Peyer's patch (tissue), 4 donors: Measurements from ENCODE around the gene NDUFS4. TPM values are rescaled to one million over a fixed set of nuclear protein-coding genes. Genes with fewer than 3 reads are reported as not detected.

Experiments
- DNase-seq, 3 donors: peaks; one replicate each; pipeline ENCODE4 v3.0.0-alpha.2; 2017 to 2019
- H3K27ac ChIP-seq, 4 donors: fragments of 200-600 bp; sonication (generic); one replicate each; pipeline ENCODE4 v1.5.1; 2016 to 2019
- H3K27me3 ChIP-seq, 2 donors: fragments of 200-600 bp; sonication (generic); one replicate each; pipeline ENCODE4 v1.5.1; 2019
- H3K36me3 ChIP-seq, 3 donors: fragments of 200-600 bp; sonication (generic); one replicate each; pipeline ENCODE4 v1.5.1; 2016 to 2019
- H3K4me1 ChIP-seq, 4 donors: fragments of 200-600 bp; sonication (generic); one replicate each; pipeline ENCODE4 v1.5.1; 2016 to 2019
- H3K4me3 ChIP-seq, 4 donors: fragments of 200-600 bp; sonication (generic); 1 replicate in 3 of 4; 2 replicates in 1 of 4; pipeline ENCODE4 v1.5.1; 2016 to 2019; ENCODE audit warnings: mild to moderate bottlenecking in 1 of 4
- H3K9me3 ChIP-seq, 4 donors: fragments of 200-600 bp; sonication (generic); one replicate each; pipeline ENCODE4 v1.5.1; 2016 to 2019; ENCODE audit warnings: mild to moderate bottlenecking in 1 of 4
- POLR2A ChIP-seq, 2 donors: fragments of 450-650 bp; IDR thresholded peaks; one replicate each; pipeline ENCODE4 v1.5.1; 2017; ENCODE audit warnings: antibody characterized with exemption in 2 of 2, mild to moderate bottlenecking in 2 of 2, moderate library complexity in 2 of 2
- total RNA-seq, 4 donors: library from RNA; depleted of rRNA; stranded (reverse); fragments of >200 nt; gene quantifications; one replicate each; pipeline ENCODE4 v1.1.0, GENCODE V29; 2016
- TF ChIP-seq, protein P1 (sequence below), 6 experiments: fragments of 450-650 bp in 4 of 6; fragments of 200-600 bp in 2 of 6; sonication (generic) in 1 of 6; IDR thresholded peaks; one replicate each; pipeline ENCODE4 v1.5.1; 2017 to 2019; ENCODE audit warnings: antibody characterized with exemption in 6 of 6, mild to moderate bottlenecking in 3 of 6, moderate library complexity in 1 of 6

NDUFS4 gene
- total RNA-seq, 4 donors from 2014 or later = 51.3 to 71.4 (median 63.1) TPM

DNA sequence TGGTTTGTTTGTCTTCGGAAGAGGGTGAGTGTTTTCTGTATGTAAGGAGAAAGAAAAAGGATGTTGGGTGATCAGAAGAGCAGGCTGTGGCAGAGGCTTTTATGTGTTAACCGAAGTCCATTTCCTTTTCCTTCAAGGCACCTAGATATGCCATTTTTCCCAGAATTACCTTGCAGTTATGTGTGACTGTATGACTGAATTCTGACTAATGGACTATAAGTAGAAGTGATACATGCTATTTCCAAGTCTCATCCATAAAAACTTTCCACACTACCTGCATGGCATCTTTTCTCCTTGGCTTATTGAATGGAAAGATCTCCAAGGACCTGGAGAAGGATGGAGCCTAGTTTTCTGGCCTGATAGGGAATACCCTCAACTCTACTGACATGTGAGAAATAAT, 10.6 kb upstream of the NDUFS4 start:
- Histone ChIP-seq H3K36me3 (no peaks in the 10 kb centered on the region), H3K27me3 (no peaks in the 10 kb centered on the region), H3K4me3 (no peak overlapping the region), H3K4me1 (no peaks in the 10 kb centered on the region), H3K27ac (no peak overlapping the region), H3K9me3 (no peaks in the 10 kb centered on the region)
- TF ChIP-seq, protein P1, sequence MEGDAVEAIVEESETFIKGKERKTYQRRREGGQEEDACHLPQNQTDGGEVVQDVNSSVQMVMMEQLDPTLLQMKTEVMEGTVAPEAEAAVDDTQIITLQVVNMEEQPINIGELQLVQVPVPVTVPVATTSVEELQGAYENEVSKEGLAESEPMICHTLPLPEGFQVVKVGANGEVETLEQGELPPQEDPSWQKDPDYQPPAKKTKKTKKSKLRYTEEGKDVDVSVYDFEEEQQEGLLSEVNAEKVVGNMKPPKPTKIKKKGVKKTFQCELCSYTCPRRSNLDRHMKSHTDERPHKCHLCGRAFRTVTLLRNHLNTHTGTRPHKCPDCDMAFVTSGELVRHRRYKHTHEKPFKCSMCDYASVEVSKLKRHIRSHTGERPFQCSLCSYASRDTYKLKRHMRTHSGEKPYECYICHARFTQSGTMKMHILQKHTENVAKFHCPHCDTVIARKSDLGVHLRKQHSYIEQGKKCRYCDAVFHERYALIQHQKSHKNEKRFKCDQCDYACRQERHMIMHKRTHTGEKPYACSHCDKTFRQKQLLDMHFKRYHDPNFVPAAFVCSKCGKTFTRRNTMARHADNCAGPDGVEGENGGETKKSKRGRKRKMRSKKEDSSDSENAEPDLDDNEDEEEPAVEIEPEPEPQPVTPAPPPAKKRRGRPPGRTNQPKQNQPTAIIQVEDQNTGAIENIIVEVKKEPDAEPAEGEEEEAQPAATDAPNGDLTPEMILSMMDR (IDR thresholded peaks at IDR 0.05) = no peak
- TF ChIP-seq POLR2A (IDR thresholded peaks at IDR 0.05) = no peak
- DNase-seq = no peak

DNA sequence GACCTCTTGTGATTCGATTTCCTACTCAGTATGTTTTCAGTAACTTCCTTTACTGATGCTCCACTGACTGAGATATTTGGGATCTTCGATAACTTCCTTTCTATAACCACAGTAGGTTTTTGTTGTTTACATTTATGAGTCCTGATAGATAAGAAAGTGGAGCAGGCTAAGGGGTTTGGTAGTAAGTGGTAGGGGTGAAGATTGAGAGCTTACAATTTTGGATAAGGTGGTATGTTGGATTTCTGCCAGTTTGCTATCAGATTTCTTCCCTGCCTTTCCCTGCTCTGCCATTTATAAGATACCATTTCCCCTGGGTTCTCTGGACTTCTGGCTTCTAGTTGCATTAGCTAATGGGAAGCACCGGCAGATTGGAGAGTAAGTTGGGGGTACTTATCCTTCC, 7.9 kb upstream of the NDUFS4 start:
- H3K27ac ChIP-seq = no peak overlapping the region
- no peaks in the 10 kb centered on the region for H3K4me1 ChIP-seq
- no peak for DNase-seq
- no peaks in the 10 kb centered on the region for H3K36me3 ChIP-seq
- H3K4me3 ChIP-seq = no peak overlapping the region
- H3K27me3 ChIP-seq = no peaks in the 10 kb centered on the region
- no peaks in the 10 kb centered on the region for H3K9me3 ChIP-seq
- no peak for TF ChIP-seq POLR2A (IDR thresholded peaks at IDR 0.05)
- TF ChIP-seq, protein P1 (IDR thresholded peaks at IDR 0.05) = no peak

DNA sequence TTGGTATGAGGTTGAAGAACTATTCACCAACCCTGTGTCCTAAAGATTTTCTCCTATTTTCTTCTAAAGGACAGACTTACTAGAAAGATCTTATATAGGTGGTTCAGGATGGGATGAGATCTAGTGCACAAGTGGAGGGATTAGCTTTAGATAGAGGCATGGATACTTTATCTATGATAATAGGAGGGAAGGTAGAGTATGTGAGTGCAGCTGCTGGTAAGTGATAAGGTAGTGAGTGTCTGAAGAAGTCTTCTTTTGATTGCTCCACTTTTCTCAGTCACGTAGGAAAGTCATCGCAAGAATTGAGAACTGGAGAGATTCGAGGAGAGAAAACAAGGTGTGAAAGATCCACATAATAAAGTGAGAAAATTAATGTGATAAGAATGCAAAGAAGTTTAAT, 6.0 kb upstream of the NDUFS4 start:
- no peaks in the 10 kb centered on the region for H3K27me3 ChIP-seq
- DNase-seq = no peak
- H3K4me1 ChIP-seq = no peaks in the 10 kb centered on the region
- H3K27ac ChIP-seq = no peak overlapping the region
- no peaks in the 10 kb centered on the region for H3K9me3 ChIP-seq
- no peaks in the 10 kb centered on the region for H3K36me3 ChIP-seq
- H3K4me3 ChIP-seq = no peak overlapping the region
- no peak for TF ChIP-seq POLR2A (IDR thresholded peaks at IDR 0.05)

DNA sequence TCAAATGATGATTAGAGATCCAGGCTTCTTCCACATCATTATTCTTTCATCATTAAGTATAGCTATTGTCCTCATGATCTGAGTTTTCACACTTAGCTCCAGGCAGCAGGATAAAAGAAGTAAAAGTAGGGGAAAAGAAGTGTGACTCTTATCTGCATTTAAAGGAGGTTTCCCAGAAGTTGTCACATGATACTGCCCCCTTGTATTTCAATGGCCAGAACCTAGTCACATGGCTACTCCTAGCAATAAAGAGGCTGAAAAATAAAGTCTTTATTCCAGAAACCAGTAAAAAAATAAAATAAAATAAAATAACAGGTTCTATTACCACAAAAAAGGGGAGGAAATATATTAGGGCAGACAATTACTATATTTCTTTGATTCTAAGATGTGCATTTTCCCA, 5.3 kb upstream of the NDUFS4 start:
- H3K27ac ChIP-seq = no peak overlapping the region
- TF ChIP-seq, protein P1 (IDR thresholded peaks at IDR 0.05) = no peak
- no peak for TF ChIP-seq POLR2A (IDR thresholded peaks at IDR 0.05)
- no peaks in the 10 kb centered on the region for H3K4me1 ChIP-seq
- no peaks in the 10 kb centered on the region for H3K9me3 ChIP-seq
- H3K27me3 ChIP-seq = no peaks in the 10 kb centered on the region
- H3K36me3 ChIP-seq = no peaks in the 10 kb centered on the region
- no peak overlapping the region for H3K4me3 ChIP-seq
- no peak for DNase-seq

DNA sequence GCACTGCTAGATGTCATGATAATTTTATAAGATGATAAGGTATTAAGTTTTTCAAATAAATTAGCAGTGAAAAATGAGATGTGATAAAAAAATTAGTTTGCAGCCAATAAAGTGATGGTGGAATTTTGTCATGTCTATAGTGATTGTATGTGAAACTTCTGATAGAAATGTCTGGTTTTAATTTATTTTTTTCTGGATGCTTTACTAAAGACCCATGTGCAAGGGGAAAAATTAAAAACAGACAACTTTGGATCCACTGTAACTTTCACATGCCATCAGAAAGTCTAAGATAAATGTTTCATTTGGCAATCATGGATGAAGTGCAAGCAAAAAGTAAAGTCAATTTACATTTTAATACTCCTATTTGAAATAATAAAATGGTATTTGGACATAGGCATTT, 4.4 kb upstream of the NDUFS4 start:
- no peaks in the 10 kb centered on the region for H3K9me3 ChIP-seq
- DNase-seq = no peak
- no peak overlapping the region for H3K27ac ChIP-seq
- H3K27me3 ChIP-seq = no peaks in the 10 kb centered on the region
- no peak overlapping the region for H3K4me3 ChIP-seq
- H3K36me3 ChIP-seq = no peaks in the 10 kb centered on the region
- H3K4me1 ChIP-seq = no peaks in the 10 kb centered on the region
- TF ChIP-seq POLR2A (IDR thresholded peaks at IDR 0.05) = no peak
- TF ChIP-seq, protein P1 (IDR thresholded peaks at IDR 0.05) = no peak

DNA sequence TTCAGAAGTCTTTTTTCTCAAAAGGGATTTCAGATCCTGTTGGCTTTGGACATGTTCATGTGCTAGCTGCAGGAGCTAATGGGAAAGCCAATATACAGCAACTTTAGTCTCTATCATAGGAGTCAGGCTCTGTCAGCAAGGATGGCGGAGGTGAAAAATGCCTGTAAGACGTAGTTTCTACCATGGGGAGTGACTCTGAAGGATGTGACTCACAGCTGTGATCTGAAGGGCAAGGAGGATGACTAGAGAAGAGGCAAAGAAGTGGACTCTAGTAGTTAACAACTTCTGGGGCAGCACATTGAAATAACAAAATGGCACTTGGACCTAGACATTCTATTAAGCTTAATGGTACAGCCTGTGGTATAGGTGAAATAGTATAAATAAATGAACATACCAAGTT, 3.1 kb upstream of the NDUFS4 start:
- no peak for TF ChIP-seq POLR2A (IDR thresholded peaks at IDR 0.05)
- TF ChIP-seq, protein P1 (IDR thresholded peaks at IDR 0.05) = no peak
- H3K4me1 ChIP-seq = peaks cover 0 to 12% (median 0%) of the 10 kb centered on the region in 4 donors
- H3K9me3 ChIP-seq = no peaks in the 10 kb centered on the region
- no peak overlapping the region for H3K27ac ChIP-seq
- H3K27me3 ChIP-seq = no peaks in the 10 kb centered on the region
- H3K4me3 ChIP-seq = no peak overlapping the region
- no peak for DNase-seq
- no peaks in the 10 kb centered on the region for H3K36me3 ChIP-seq
